Stimulated activated CD8-positive, alpha-beta memory T cell treated with anti-CD3 and anti-CD28 coated beads, Interleukin-15, amount 100 ng/mL, for 48 hours (primary cell): ENCODE data around the gene E2F1.
A peak's percentile ranks its signal among the peaks of the same experiment; 100 is the strongest.
"Not testable (repeated sequence)": the region's sequence is repeated elsewhere in the genome, so short reads cannot be mapped to it uniquely, and the experiment has no call there.

Experiments
- DNase-seq, 2 donors: peaks; one replicate each; pipeline ENCODE4 v3.0.0-alpha.2; 2020; ENCODE audit warnings: low read depth in 2 of 2

E2F1 gene

DNA sequence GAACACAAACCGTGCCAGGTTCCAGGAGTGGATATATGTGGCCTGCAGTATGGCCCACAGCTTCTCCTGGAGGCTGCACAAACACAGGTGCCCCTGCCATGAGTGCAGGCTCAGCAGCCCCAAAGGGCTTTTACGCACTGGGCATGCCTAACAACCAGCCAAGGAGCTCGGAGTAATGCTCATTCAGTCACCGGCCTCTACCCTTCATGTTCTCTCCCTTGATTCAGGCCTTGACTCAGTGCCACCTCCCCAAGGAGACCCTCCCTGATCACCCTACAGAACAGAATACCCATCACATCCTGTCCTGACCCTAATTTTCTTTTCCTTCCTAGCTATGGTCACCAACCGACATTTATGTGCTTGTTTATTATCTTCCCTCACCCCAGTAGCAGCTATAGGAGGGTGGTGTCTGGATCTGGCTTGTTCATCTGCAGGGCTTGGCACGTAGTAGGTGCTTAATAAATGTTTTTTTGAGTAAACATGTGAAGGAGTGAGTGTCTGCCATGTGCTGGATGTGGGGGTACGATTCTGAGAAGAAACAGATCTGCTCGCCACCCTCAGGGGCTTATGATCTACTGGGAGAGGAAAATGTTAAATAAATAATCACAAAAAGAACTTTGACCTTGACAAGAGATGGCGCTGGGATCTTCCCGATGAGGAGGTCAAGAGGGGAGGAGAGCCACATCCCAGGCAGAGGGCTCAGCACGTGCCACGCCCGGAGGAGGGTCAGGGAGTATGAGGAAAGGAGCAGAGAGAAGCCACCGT lies 24.7 kb upstream of the E2F1 start:
- DNase-seq = no peak

DNA sequence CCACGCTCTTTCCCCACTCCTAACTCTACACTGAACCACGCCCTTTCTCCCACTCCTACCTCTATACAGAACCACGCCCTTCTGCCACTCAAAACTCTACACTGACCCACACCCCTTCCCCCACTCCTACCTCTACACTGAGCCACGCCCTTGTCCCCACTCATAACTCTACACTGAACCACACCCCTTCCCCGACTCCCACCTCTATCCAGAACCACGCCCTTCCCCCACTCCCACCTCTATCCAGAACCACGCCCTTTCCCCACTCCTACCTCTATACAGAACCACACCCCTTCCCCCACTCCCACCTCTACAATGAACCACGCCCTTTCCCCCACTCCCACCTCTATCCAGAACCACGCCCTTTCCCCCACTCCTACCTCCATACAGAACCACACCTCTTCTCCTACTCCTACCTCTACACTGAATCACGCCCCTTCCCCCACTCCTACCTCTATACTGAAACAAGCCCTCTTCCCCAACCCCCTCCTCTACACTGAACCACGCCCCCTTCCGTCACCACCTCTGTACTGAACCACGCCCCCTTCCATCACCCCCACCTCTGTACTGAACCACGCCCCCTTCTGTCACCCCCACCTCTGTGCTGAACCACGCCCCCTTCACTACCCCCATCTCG lies 23.8 kb upstream of the E2F1 start:
- no peak for DNase-seq

DNA sequence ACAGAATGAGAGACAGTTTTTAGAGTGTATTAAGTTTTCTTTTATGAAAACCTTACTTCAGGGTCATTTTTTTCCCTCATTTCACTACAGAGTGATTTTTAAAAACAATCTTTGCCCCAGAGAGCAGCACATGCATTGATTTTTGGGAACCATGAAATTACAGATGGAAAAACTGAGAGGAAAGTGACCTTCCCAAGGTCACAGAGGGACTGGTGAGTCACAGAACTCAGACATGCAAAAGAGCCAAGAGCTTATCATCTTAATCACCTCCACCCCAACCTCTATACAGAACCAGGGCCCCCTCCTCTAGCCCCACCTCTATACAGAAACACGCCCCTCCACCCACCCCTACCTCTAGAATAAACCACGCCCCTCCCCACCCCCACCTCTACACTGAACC lies 23.2 kb upstream of the E2F1 start:
- DNase-seq = no peak

DNA sequence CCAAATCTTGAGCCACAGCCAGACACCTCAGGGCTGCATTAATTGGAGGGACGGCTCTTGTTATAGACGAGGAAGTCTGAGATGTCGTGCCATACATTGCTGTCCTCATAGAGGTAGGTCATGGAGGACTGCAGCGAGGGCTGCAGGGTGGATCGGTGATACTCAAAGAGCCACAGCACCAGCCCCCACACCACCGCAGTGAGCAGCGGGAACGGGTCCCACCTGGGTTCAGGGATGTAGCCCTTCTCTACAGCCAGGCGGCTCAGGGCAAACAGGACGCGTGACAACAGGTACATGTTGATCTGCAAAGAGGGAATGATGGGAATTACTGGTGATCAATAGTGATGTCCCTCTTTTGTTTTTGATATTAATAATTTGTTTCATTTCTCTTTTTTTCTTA lies 21.5 kb upstream of the E2F1 start:
- no peak for DNase-seq

DNA sequence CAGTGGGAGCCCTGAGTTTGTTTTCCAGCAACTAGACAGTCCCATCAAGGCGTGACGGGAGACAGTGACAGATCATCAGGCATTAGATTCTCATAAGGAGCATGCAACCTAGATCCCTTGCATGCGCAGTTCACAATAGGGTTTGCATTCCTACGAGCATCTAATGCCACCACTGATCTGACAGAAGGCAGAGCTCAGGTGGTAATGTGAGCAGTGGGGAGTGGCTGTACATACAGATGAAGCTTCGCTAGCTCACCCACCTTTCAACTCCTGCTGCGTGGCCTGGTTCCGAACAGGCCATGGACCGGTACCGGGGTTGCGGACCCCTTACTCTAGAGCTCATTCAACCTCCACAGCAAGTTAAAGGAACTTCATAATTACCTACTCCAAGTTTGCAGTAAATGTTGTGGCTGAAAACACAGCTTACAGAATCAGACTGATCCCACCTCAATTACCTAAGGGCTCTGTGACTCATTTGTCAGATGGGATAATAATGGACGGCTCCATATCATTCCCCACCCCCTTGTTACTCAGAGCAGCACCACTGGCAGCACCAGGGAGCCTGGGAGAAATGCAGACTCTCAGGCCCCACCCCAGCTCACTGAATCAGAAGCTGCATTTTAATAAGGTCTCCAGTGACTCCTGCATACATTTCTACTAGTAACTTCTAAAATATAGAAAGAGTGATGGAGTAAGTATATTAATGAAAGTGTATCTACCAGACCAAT lies 18.2 kb upstream of the E2F1 start:
- DNase-seq = no peak

DNA sequence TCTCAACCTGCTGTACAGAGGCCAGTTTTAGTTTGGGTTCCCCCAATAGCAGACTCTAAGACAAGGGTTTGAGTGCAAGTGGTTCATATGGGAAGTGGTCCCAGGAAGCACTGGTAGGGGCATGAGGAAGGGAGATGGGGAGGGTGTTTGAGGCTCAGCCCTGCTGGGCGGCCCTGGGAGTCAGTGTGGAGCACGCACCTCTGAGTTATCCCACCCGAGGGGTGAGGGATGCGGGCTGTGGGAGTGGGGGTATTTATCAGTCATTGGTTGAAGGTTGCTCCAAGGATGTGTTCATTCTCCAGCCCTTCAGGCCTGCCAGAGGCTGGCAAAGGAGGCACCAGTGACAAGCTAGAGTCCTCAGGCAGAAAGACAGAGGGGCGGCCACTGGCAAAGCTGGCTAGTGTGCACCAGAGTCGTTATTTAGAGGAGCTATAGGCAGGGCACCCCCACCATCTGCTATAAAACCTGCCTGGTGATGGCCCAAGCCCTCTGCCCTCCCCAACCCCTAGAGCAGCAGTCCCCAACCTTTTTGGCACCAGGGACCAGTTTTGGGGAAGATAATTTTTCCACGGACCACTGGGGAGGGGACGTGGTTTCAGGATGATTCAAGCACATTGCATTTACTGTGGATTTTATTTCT lies 17.4 kb upstream of the E2F1 start:
- no peak for DNase-seq

DNA sequence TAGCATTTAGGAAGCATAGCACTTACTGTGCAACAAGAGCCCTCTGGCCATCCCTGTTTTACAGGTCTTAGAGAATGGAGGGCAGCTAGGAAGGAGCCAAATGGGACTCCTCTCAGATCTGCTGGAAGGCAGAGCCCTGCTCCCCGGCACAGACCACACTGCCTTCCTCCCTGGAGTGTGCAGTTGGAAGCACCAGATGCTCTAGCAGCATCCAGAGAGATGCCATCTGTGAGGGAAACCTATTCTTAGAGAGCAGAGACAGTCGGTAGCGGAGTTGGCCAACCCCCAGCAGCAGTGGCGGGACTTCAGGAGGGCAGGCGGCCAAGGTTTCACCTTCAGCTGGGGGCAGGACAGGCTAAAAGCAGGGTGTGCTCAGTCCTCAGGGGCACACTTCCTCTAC lies 16.7 kb upstream of the E2F1 start:
- DNase-seq = no peak

DNA sequence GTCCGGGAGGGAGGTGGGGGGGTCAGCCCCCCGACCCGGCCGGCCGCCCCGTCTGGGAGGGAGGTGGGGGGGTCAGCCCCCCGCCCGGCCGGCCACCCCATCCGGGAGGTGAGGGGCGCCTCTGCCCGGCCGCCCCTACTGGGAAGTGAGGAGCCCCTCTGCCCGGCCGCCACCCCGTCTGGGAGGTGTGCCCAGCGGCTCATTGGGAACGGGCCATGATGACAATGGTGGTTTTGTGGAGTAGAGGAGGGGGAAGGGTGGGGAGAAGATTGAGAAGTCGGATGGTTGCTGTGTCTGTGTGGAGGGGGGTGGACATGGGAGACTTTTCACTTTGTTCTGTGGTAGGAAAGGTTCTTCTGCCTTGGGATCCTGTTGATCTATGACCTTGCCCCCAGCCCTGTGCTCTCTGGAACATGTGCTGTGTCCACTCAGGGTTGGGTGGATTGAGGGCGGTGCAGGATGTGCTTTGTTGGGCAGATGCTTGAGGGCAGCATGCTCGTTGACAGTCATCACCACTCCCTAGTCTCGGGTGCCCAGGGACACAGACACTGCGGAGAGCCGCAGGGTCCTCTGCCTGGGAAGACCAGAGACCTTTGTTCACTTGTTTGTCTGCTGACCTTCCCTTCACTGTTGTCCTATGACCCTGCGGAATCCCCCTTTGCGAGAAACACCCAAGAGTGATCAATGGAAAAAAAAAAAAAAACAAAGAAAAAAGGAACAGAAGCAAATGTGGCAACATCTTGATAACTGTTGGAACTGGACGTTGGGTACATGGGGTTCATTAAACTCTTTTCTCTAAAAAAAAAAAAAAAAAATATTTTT lies 15.7 kb upstream of the E2F1 start:
- DNase-seq = no peak

DNA sequence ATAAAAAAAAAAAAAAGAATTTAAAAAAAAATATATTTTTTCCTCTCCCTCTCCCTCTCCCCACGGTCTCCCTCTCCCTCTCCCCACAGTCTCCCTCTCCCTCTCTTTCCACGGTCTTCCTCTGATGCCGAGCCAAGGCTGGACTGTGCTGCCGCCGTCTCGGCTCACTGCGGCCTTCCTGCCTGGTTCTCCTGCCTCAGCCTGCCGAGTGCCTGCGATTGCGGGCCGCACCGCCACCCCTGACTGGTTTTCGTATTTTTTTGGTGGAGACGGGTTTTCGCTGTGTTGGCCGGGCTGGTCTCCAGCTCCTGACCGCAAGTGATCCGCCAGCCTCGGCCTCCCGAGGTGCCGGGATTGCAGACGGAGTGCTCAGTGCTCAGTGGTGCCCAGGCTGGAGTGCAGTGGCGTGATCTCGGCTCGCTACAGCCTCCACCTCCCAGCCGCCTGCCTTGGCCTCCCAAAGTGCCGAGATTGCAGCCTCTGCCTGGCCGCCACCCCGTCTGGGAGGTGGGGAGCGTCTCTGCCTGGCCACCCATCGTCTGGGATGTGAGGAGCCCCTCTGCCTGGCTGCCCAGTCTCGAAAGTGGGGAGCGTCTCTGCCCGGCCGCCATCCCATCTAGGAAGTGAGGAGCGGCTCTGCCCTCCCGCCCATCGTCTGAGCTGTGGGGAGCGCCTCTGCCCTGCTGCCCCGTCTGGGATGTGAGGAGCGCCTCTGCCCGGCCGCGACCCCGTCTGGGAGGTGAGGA lies 14.7 kb upstream of the E2F1 start:
- not testable (repeated sequence) for DNase-seq

DNA sequence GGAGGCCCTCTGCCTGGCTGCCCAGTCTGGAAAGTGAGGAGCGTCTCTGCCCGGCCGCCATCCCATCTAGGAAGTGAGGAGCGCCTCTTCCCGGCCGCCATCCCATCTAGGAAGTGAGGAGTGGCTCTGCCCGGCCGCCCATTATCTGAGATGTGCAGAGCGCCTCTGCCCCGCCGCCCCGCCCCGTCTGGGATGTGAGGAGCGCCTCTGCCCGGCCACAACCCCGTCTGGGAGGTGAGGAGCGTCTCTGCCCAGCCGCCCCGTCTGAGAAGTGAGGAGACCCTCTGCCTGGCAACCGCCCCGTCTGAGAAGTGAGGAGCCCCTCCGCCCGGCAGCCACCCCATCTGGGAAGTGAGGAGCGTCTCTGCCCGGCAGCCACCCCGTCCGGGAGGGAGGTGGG lies 12.8 kb upstream of the E2F1 start:
- not testable (repeated sequence) for DNase-seq

DNA sequence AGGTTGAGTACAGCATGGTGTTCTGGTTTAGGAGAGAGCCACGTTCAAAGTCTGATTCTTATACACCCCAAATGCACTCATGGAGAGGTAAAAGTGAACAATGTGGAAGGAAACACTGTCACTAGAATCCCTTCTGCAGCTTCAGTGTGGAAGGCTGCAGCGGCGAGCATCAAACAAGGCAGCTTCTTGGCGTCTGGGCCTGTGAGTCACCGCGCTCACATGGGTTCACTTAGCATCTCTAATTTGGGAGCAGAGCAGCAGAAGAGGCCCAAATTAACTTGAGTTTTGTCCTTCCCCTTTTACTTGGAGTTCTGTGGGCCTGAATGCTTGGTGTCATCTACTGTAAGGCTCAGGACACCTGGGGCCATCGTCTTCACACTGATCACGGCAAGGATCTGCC lies 10.9 kb upstream of the E2F1 start:
- DNase-seq = no peak

DNA sequence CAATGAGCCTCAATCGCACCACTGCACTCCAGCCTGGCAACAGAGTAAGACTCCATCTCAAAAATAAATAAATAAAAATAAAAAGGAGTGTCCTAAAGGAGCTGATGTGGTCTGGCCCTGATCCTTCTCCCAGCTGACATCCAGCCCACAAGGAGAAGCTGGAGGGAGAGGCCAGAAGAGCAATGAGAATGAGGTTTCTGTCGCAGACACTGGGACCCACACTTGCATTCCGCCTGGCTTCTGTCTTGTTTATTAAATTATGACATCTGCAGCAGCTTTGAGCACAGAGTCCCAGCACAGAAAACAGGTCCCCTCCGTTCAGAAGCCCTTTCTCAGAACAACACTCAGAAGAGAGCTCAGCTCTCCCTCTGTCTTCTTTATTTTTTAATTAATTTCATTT lies 10.3 kb upstream of the E2F1 start:
- DNase-seq = no peak

DNA sequence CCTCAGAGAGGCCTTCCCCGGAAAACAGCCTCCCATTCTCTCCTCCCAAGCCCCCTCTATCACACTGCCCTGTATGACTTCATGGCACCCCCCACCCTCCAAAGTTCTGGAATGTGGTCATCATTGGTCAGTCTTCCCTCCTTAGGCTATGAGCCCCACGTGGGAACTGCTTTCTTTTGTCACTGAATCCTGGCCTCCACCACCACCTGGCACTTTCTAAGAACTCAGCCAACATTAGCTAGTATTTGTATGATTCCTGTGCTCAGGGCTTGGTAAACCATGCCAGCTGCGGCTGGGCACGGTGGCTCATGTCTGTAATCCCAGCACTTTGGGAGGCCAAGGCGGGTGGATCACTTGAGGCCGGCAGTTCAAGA lies 8.4 kb upstream of the E2F1 start:
- no peak for DNase-seq

DNA sequence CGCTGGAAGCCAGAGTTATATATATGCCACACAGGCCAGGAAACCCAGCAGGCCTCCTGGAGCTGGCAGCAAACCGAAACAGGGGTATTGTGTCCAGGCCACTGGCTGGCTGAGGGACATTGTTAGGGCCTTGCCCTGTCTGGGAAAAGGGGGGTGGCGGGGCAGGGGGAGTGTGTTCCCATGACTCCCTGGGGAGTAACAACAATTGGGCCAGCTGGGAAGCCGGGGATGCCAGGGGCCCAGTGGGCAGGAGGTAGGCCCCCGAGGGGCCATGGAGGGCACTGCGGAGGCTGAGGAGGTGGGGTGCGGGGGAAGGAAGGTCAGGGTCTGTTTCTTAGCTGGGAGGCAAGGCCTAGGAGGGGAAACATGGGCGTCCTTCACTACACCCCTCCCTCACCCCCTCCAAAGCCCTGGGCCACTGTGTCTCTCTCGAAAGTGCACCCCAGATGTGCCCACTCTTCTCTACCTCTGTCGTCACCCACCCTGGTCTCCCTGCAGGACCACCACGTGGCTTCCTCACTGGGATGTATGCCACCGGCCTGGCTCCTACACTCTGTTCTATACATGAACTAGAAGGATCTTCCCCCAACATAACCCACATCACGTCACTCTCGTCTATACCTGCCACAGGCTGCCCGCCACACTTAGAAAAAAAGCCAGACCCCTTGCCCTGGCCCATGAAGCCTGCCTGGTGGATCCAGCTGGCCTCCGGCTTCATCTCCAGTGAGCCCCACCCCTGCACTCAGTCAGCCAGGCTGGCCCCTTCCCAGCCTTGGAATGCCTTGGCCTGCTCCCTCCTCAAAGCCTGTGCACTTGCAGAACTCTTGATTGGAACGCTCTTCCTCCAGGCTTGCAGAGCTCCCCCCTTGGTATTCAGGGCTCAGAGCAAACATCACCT lies 7.8 kb upstream of the E2F1 start:
- no peak for DNase-seq

DNA sequence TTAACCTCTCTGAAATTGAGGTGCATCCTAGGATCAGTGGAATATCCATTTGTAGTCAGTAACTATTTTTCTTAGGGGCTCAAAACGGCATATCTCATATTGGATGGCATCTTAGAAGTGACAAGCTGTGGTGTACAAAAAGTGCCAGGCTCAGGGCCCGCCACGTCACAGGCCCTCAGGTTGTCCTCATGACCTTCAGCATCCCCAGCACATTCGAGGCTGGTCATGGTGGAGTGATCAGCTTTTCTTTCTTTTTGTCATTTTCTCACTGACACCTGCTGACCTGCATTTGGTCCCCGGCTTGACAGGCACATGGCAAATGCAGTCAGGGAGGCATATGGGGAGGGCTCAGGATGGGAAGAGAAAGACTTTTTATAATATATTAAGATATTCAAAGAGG lies 7.1 kb upstream of the E2F1 start:
- DNase-seq = no peak

DNA sequence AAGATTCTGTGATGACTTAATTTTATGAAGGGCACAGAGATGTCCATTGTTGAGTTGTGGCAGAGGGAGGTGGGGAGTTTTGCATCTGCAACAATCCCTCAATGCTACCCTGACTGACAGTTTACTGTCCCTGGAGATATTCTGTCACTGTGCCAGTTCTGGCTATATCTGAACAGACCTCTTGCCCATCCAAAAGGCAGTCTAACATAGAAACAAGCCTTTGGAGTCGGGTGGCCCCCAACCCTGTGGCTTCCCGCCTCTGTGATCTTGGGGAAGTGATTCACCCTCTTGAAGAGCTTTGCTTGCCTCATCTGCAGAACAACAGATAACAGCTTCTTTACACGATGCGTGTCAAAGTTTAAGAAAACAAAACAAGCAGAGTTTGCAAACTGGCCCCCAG lies 3.8 kb upstream of the E2F1 start:
- peak; percentile 57 to 58 for DNase-seq

DNA sequence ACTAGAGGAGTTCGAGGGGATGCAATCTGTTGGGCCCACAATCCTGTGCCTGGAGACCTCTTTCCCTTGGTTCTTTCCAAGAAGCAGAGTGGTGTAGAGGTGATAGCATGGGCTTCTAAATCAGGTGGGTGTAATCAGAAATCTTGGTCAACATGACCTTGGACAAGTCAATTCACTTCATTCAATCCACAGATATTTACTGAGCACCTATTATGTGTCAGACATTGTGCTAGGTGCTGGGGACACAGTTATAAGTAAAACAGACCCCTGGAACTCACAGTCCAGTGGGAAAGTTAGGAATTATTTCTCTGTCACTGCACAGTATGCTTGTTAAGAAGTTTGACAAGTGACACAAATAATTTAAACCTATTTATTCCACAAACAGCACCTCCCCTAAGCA lies 3.3 kb upstream of the E2F1 start:
- no peak for DNase-seq

DNA sequence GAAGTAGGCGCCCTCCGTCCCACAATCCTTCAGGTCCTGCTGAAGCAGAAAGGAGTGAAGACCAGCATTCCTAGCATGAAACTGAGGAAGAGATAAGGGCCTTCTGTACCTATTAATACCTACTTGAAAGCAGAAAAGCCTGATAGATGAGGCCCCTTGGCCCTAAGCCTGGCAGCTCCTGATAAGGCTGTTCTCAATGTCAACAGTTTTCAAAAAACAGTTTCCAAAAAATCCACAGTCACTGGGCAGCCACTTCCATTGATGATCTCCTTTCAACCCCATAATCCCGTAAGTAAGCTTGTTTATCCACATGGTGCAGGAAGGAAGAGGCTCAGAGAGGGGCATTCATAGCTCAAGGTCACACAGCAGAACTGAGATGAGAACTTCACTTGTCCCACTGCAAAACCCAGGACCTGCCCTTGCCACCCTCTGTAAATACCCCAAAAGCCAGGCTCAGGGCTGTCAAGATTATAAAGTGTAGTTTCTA lies 2.8 kb upstream of the E2F1 start:
- DNase-seq = no peak

DNA sequence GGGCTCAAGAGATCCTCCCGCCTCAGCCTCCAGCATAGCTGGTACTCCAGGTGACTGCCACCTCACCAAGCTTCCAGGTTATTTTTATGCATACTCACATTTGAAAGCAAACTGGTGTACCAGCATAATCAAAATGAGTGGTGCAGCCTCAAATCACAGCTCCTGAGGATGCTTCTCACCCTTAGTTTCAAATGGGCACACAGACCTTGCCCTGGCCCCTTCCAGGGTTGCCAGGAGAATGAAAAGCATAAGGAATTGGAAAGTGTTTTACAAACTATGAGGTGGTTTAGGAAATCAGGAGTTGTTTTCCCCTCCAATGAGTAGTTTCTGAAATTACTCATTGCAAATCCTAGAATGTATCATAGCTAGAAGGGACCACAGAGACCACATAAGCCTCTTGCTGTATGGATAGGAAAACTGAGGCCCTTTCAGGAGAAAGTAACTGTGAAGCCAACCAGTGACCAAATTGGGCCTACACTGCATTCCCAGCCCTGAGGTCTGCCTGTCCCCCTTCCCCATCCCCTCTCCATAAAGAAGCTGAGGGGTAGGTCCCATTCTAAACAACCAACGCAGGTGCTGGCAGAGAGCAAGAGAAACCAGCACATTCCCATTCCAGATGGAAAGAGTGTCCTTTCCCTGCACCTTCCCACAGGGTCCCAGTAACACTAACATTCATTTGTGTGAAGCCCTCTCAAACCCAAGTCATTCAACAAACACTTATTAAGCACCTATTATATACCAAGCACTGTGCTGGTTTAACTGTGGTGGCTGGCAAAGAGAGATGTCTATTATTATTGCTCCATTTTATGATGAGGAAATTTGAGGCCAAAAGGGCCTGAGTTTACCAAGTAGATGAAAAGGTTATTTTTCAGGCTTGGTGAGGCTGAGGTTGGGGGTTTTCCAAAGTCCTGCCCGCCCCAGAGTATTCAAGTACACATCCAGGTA lies 2.1 kb upstream of the E2F1 start:
- DNase-seq = no peak
